ENCODE data around the gene C16orf74. TPM values are rescaled to one million over a fixed set of nuclear protein-coding genes. Genes with fewer than 3 reads are reported as not detected.
A peak's percentile ranks its signal among the peaks of the same experiment; 100 is the strongest.

Gene C16orf74
- 1.4 and 13.4 TPM in 2 replicates for total RNA-seq (2014; rRNA removed; shearing (Covaris generic))

DNA sequence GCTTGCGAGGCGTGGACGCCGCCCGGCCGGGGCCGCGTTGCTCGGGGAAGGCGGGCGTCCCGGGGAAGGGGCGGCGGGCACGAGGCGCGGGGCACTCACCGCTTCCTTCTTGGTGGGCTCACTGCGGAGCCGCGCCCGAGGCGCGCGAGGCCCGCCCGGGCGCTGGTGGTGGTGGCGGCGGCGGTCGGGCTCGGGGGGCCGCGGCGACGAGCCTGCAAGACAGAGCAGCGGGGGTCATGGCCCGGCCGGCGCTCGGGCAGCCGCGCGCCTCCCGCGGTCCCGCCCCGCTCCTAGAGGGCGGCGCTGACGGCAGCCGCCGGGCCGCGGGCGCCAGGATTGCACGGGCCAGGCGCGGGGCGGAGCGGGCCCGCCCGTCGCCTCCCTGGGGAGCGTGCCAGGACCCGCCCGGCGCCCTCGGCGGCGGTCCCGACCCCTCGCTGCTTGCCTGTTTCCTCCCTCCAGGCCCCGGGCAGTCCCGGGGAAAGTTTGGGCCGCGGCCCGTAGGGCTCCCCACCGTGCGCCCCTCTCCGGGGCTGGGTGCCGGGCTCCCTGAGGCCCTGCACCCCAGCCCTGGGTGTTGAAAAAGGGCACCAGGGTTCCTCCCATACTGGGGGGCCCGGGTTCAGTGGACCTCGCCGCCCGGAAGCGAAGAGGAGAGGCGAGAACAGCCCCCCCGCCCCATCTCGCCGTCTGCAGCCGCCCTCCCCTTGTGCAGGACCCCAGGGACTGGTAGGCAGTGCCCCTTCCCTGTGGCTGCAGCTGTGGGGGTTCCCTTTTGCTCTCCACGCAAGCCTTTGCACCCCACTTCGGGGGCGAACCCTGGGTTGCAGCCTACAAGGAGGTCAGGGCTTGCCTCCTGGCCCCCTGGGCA is at the start of gene C16orf74:
Gene C16orf74 (minus strand): TSS at position 270 of the 871 bp plus-strand sequence. CDS start 15,879 bp downstream, outside the sequence.
- no peak for DNase-seq (ENCODE audit: low spot score)

GRCh38 chr16:85800321-85800669 is 49.4 kb upstream of the C16orf74 start:
- no peak for DNase-seq (ENCODE audit: low spot score)

More for the DNA sequence above, at the start of gene C16orf74:
- in situ Hi-C loops (cut with HindIII; ENCODE audit: low sequenced_read_pairs): no loop called here

GRCh38 chr16:85799497-85800320 is 48.8 kb upstream of the C16orf74 start, which contains the start of the genes COX4I1 and EMC8:
TSS of gene COX4I1 (plus strand) at chr16:85799695. CDS start at chr16:85801206, 1,511 bp downstream.
TSS of gene EMC8 (minus strand) at chr16:85799544. CDS start at chr16:85799295, 249 bp downstream.
- DNase-seq (ENCODE audit: low spot score): peak; percentile 90
- in situ Hi-C loops (cut with HindIII; ENCODE audit: low sequenced_read_pairs): no loop called here

More at GRCh38 chr16:85800321-85800669, 49.4 kb upstream of the C16orf74 start:
- in situ Hi-C loops (cut with HindIII; ENCODE audit: low sequenced_read_pairs): no loop called here

GRCh38 chr16:85798901-85799496 is 48.1 kb upstream of the C16orf74 start:
- in situ Hi-C loops (cut with HindIII; ENCODE audit: low sequenced_read_pairs): no loop called here
- no peak for DNase-seq (ENCODE audit: low spot score)

DNA sequence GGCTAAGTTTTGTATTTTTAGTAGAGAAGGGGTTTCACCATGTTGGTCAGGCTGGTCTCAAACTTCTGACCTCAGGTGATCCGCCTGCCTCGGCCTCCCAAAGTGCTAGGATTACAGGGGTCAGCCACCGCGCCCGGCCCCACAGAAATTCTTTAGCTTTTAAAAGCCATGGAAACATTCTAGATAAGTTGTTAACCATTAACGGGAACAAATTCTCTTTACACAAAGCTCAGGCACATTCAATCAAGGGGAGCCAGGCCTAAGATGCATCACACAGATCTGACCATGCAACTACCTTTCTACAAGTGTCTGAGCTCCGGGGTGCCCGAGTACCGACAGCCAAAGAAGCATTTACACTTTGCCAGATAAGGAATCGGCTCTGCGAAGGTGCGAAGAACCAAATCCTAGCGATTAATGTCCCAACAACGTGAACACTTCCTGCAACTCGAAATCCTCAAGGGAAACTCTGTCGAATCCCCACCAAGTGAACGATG is 47.4 kb upstream of the C16orf74 start:
- in situ Hi-C loops (cut with HindIII; ENCODE audit: low sequenced_read_pairs): no loop called here
- no peak for DNase-seq (ENCODE audit: low spot score)

DNA sequence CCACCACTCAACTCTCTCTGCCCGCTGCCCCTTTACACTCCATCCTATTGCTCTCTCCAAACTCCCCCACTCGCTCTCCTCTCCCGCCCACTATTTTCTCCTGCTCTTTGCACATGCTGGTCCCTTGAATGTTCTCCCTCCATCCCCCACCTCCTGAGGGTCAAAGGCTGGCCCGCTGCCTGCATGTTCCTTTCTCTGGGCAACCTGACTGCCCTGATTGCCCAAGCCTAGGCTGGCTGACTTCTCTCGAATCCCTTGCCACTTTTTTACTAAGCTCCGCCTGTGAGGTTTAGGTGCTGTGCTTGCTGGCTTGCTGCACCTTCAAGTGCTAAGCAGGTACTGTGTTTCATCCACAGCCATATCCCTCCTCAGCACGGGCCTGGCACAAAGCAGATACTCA is 45.7 kb upstream of the C16orf74 start:
- DNase-seq (ENCODE audit: low spot score): no peak
- in situ Hi-C loops (cut with HindIII; ENCODE audit: low sequenced_read_pairs): no loop called here

GRCh38 chr16:85796152-85796551 is 45.3 kb upstream of the C16orf74 start:
- no peak for DNase-seq (ENCODE audit: low spot score)
- in situ Hi-C loops (cut with HindIII; ENCODE audit: low sequenced_read_pairs): no loop called here

GRCh38 chr16:85794696-85795095 is 43.8 kb upstream of the C16orf74 start:
- no peak for DNase-seq (ENCODE audit: low spot score)
- in situ Hi-C loops (cut with HindIII; ENCODE audit: low sequenced_read_pairs): no loop called here

DNA sequence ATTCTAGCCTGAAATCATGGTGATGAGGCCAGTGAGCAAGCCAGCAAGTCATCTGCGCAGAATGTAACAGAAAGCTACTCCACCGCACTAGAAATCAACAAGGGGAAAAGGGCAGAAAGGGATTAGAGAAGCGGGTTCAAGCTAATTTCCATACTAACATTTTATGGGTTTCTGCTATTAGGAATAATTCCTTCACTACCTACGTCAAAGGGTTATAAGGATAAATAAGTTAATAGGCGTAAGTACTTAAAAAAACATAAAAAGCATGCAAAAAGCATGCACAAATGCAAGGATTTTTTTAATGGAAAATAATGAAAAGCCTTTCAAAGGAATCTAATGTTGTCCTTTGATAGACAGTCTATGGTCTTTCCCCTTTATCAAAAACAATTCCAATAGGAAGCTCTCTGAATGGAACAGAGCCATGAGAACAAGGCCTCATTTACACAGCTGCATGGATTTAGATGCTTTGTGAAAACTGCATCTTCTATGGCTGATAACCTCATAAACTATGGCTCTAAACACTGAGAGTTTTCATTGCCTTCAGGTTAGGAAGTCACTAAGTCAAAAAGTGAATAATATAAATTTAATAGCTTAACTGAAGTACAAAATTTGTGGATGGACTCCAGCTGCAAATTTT is 42.9 kb upstream of the C16orf74 start:
- no peak for DNase-seq (ENCODE audit: low spot score)
- in situ Hi-C loops (cut with HindIII; ENCODE audit: low sequenced_read_pairs): no loop called here

GRCh38 chr16:85789773-85790172 is 38.9 kb upstream of the C16orf74 start:
- DNase-seq (ENCODE audit: low spot score): no peak
- in situ Hi-C loops (cut with HindIII; ENCODE audit: low sequenced_read_pairs): no loop called here

DNA sequence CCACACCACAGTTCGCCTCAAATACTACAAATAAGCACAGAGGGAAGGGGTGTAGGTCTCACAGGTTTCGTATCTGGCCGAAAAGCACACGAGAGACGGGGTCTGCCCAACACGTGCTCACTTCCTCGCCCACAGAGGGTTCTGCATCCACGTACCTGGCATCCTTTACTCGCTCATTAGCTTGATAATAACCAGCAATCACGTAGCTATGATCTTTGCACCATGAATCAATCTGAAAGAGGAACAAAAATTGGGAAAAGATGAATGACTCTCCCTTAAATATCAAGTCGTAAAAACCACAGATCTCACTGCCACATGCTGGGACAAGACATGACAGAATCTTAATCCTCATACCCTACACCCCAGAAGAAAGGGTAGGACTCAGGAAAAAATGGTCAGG is 37.9 kb upstream of the C16orf74 start:
- in situ Hi-C loops (cut with HindIII; ENCODE audit: low sequenced_read_pairs): no loop called here
- no peak for DNase-seq (ENCODE audit: low spot score)

- no peak for DNase-seq (ENCODE audit: low spot score)
These were observed 35.0 kb upstream of the C16orf74 start for GRCh38 chr16:85785927-85786326.

GRCh38 chr16:85784813-85785212 is 33.9 kb upstream of the C16orf74 start:
- in situ Hi-C loops (cut with HindIII; ENCODE audit: low sequenced_read_pairs): no loop called here
- DNase-seq (ENCODE audit: low spot score): no peak

More at GRCh38 chr16:85785927-85786326, 35.0 kb upstream of the C16orf74 start:
- in situ Hi-C loops (cut with HindIII; ENCODE audit: low sequenced_read_pairs): no loop called here

GRCh38 chr16:85783441-85783840 is 32.5 kb upstream of the C16orf74 start:
- in situ Hi-C loops (cut with HindIII; ENCODE audit: low sequenced_read_pairs): no loop called here
- DNase-seq (ENCODE audit: low spot score): no peak

- in situ Hi-C loops (cut with HindIII; ENCODE audit: low sequenced_read_pairs): no loop called here
- DNase-seq (ENCODE audit: low spot score): no peak
These were observed 31.6 kb upstream of the C16orf74 start for GRCh38 chr16:85782451-85782850.

DNA sequence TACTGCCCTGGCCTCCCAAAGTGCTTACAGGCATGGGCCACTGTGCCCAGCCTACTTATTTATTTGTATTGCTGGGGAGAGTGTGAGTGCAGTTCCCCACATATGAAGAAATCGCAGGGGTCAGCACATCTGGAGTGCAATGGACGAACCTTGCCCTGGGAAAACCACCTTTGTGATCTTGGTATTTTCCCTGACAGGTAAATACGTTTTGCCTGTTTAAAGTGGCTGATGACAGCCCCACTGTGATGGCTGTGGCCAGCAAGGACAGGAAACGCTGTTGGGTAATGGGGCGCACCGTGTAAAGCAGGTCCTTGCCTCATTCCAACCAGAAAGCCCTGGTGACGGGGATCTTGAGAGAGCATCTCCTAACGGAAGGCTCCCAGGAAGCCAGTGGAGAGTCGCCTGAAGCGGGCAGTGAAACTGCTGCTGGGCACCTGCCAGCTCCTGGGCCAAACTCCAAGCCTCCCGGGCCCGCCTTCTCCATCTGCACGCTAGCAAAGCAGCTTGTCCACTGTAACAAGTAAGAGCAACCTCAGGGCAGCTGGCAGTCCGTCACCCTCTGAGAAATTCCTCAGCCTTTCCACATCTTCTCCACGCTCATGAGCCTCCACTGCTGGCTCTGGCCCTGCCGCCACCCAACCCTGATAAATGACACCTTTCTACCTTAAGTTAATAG is 30.9 kb upstream of the C16orf74 start:
- DNase-seq (ENCODE audit: low spot score): peak; percentile 87
- in situ Hi-C loops (cut with HindIII; ENCODE audit: low sequenced_read_pairs): no loop called here

DNA sequence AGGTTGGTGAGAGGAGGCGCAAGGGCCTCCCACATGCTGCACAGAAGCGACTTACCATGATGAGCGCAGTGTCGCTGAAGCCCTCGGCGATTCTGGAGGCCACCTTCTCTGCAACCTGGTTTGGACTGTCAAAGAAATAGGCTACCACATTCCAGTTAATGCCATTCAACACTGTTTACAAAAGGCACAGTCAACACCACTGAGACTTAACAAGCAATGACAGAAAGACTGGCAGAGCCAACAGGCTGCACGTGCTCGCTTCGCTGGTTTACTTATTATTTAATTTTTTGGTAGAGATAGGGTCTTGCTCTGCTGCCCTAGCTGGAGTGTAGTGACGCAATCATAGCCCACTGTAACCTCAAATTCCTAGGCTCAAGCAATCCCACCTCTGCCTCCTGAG is 30.3 kb upstream of the C16orf74 start:
- in situ Hi-C loops (cut with HindIII; ENCODE audit: low sequenced_read_pairs): no loop called here

GRCh38 chr16:85780281-85780680 is 29.4 kb upstream of the C16orf74 start:
- no peak for DNase-seq (ENCODE audit: low spot score)
- in situ Hi-C loops (cut with HindIII; ENCODE audit: low sequenced_read_pairs): no loop called here

More for the DNA sequence above, 30.3 kb upstream of the C16orf74 start:
- no peak for DNase-seq (ENCODE audit: low spot score)
